ENCODE data around the gene EWSR1. TPM values are rescaled to one million over a fixed set of nuclear protein-coding genes. Genes with fewer than 3 reads are reported as not detected.

The EWSR1 gene
- total and polyA plus RNA-seq, 2 donors (not counting 1 experiment from before 2014, with no cell fraction given): 281 to 295 TPM

DNA sequence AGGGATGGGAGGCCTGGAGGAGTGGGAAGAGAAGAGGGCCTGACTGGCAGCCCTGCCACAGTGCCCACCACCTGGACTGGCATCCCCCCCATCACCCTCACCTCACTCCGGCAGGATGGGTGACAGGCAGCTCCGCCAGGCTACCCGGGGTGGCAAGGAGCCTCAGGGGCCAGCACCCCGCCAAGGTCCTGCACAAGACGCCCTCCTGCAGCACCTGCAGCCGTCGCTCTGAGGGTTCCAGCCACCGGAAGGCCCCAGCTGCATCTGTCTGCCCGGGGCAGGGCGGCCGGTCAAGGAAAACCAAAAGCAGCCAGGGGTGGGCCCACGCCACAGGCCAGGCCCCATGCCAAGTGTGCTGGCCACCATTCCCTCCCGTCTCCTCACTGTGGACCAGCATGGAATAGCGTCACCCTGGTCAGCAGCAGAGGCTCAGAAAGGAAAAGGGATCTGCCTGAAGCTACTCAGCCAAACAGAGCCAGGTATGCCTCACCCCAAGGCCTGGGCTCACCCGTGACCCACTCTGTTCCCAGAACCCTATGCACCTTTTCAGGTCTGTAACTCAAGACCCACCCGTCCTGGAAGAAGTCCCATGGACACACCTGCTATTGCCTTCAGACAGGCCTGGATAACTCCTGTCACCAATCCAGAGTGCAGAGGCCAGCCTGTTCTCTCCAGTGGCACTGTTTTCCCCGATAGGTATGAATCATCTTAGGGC, 7.3 kb upstream of the EWSR1 start:
- H3K9me3 Mint-ChIP-seq (ENCODE audit: insufficient read depth): no peaks in the 10 kb centered on the region
- Histone ChIP-seq H3K27me3 (replicated peaks in 1 of 4; ENCODE audit: control extremely low read depth in 1 of 4, control insufficient read depth in 3 of 4, insufficient read depth in 4 of 4, low read length in 3 of 4) (no peaks in the 10 kb centered on the region), H3K9me3 (ENCODE audit: control extremely low read depth in 1 of 3, control insufficient read depth in 2 of 3, insufficient read depth in 1 of 3, low read length in 2 of 3) (no peaks in the 10 kb centered on the region), H3K4me1 (ENCODE audit: control insufficient read depth in 2 of 2, insufficient read depth in 2 of 2, low read length in 2 of 2) (no peaks in the 10 kb centered on the region), H3K4me3 (ENCODE audit: control extremely low read depth in 1 of 5, extremely low read depth in 1 of 5, insufficient read depth in 1 of 5, low read depth in 2 of 5, low read length in 4 of 5) (no peak overlapping the region), H3K79me2 (ENCODE audit: control insufficient read depth, insufficient read depth, low read length) (no peaks in the 10 kb centered on the region), H3K36me3 (replicated peaks in 1 of 2; ENCODE audit: control extremely low read depth in 1 of 2, control insufficient read depth in 1 of 2, extremely low read depth in 1 of 2, insufficient read depth in 2 of 2, low read length in 1 of 2) (no peaks in the 10 kb centered on the region), H3K27ac (ENCODE audit: low read length in 2 of 2) (no peak overlapping the region), H3K9ac (ENCODE audit: low read length) (no peak overlapping the region), H4K20me1 (ENCODE audit: control insufficient read depth, insufficient read depth, low read length, poor library complexity, severe bottlenecking) (no peaks in the 10 kb centered on the region), H2AFZ (ENCODE audit: insufficient read depth, low read depth, low read length, poor library complexity, severe bottlenecking) (no peak overlapping the region), H3K4me2 (replicated peaks; ENCODE audit: low read depth, low read length, poor library complexity, severe bottlenecking) (no peak overlapping the region)
- ATAC-seq (ENCODE audit: low read depth): no peak
- H3K27me3 Mint-ChIP-seq: no peaks in the 10 kb centered on the region
- CTCF ChIA-PET: no interaction called here
- H3K4me3 Mint-ChIP-seq: no peak overlapping the region
- DNase-seq: no peak
- intact Hi-C loops (cut with micrococcal nuclease): no loop called here
- WGBS (ENCODE audit: insufficient coverage): 96% methylated on average over 17 of the region's 17 CpGs
- TF ChIP-seq EZH2 (IDR thresholded peaks at IDR 0.05; ENCODE audit: borderline replicate concordance, insufficient read depth, low read depth, low read length, poor library complexity, severe bottlenecking): no peak
- TF ChIP-seq, protein P1, sequence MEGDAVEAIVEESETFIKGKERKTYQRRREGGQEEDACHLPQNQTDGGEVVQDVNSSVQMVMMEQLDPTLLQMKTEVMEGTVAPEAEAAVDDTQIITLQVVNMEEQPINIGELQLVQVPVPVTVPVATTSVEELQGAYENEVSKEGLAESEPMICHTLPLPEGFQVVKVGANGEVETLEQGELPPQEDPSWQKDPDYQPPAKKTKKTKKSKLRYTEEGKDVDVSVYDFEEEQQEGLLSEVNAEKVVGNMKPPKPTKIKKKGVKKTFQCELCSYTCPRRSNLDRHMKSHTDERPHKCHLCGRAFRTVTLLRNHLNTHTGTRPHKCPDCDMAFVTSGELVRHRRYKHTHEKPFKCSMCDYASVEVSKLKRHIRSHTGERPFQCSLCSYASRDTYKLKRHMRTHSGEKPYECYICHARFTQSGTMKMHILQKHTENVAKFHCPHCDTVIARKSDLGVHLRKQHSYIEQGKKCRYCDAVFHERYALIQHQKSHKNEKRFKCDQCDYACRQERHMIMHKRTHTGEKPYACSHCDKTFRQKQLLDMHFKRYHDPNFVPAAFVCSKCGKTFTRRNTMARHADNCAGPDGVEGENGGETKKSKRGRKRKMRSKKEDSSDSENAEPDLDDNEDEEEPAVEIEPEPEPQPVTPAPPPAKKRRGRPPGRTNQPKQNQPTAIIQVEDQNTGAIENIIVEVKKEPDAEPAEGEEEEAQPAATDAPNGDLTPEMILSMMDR (IDR thresholded peaks at IDR 0.05): no peak
- POLR2A ChIA-PET: no interaction called here
- H3K27ac Mint-ChIP-seq: no peak overlapping the region
- H3K4me1 Mint-ChIP-seq: peaks cover 2% of the 10 kb centered on the region

DNA sequence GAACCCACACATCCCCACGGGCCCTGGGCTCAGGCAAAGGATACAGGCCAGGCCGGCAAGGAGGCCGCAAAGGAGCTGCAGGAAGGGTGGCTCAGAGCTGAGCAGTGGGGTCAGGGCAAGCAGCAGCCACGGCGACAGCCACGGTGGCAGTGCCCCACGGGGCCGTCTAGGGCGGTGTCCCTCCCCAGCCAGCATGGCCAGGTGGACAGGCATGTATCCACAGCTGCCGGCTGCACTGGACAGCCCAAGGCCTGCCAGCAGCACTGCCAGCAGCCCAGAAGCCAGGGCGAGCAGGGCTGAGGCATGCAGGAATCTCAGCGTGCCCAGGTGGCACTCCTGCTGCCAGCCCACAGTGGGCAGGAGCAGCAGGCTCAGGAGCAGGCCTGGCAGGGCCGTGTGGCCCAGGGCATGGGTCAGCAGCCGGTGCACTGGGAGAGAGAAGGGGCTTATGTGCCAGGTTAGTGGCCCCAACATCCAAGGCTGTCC, 4.2 kb upstream of the EWSR1 start:
- Mint-ChIP-seq H3K27ac (no peak overlapping the region), H3K27me3 (no peaks in the 10 kb centered on the region), H3K4me3 (no peak overlapping the region), H3K9me3 (ENCODE audit: insufficient read depth) (no peaks in the 10 kb centered on the region), H3K4me1 (peaks cover 11% of the 10 kb centered on the region)
- Histone ChIP-seq H3K36me3 (replicated peaks in 1 of 2; ENCODE audit: control extremely low read depth in 1 of 2, control insufficient read depth in 1 of 2, extremely low read depth in 1 of 2, insufficient read depth in 2 of 2, low read length in 1 of 2) (no peaks in the 10 kb centered on the region), H3K9ac (ENCODE audit: low read length) (no peak overlapping the region), H4K20me1 (ENCODE audit: control insufficient read depth, insufficient read depth, low read length, poor library complexity, severe bottlenecking) (peaks cover 7% of the 10 kb centered on the region), H3K4me2 (replicated peaks; ENCODE audit: low read depth, low read length, poor library complexity, severe bottlenecking) (no peak overlapping the region), H2AFZ (ENCODE audit: insufficient read depth, low read depth, low read length, poor library complexity, severe bottlenecking) (no peak overlapping the region), H3K9me3 (ENCODE audit: control extremely low read depth in 1 of 3, control insufficient read depth in 2 of 3, insufficient read depth in 1 of 3, low read length in 2 of 3) (no peaks in the 10 kb centered on the region), H3K27ac (ENCODE audit: low read length in 2 of 2) (no peak overlapping the region), H3K4me1 (ENCODE audit: control insufficient read depth in 2 of 2, insufficient read depth in 2 of 2, low read length in 2 of 2) (peaks cover 9 to 13% of the 10 kb centered on the region in 2 donors), H3K79me2 (ENCODE audit: control insufficient read depth, insufficient read depth, low read length) (peaks cover 25% of the 10 kb centered on the region), H3K27me3 (replicated peaks in 1 of 4; ENCODE audit: control extremely low read depth in 1 of 4, control insufficient read depth in 3 of 4, insufficient read depth in 4 of 4, low read length in 3 of 4) (no peaks in the 10 kb centered on the region), H3K4me3 (ENCODE audit: control extremely low read depth in 1 of 5, extremely low read depth in 1 of 5, insufficient read depth in 1 of 5, low read depth in 2 of 5, low read length in 4 of 5) (no peak overlapping the region)
- ATAC-seq (ENCODE audit: low read depth) (no peak), DNase-seq (no peak)
- intact Hi-C loops (cut with micrococcal nuclease): no loop called here
- TF ChIP-seq EZH2 (IDR thresholded peaks at IDR 0.05; ENCODE audit: borderline replicate concordance, insufficient read depth, low read depth, low read length, poor library complexity, severe bottlenecking): no peak
- TF ChIP-seq, protein P1 (IDR thresholded peaks at IDR 0.05): no peak
- ChIA-PET CTCF (interaction anchor here (0.6 kb wide), 1 partner anchor 169 kb away, joined by 3 read pairs; no protein-coding TSS in a partner anchor), POLR2A (no interaction called here)
- 94% methylated on average over 14 of the region's 14 CpGs for WGBS (ENCODE audit: insufficient coverage)

Measured in B cell (primary cell).